ENCODE results near the gene OSGIN1. TPM values are rescaled to one million over a fixed set of nuclear protein-coding genes. Genes with fewer than 3 reads are reported as not detected.
A peak's percentile ranks its signal among the peaks of the same experiment; 100 is the strongest.

Gene OSGIN1
- total RNA-seq, 2 experiments from 2014 or later = 0.24 to 0.26 TPM

- H3K9me3 Mint-ChIP-seq (ENCODE audit: insufficient read depth) = no peaks in the 10 kb centered on the region
- ATAC-seq = no peak
- CTCF ChIA-PET = no interaction called here
- peaks cover 2% of the 10 kb centered on the region for H3K36me3 Mint-ChIP-seq (ENCODE audit: low read depth)
- POLR2A ChIA-PET = no interaction called here
- H3K27me3 Mint-ChIP-seq (ENCODE audit: low read depth) = peaks cover 47% of the 10 kb centered on the region
- peaks cover 8% of the 10 kb centered on the region for H3K4me1 Mint-ChIP-seq (ENCODE audit: low read depth)
- H3K4me3 Mint-ChIP-seq = no peak overlapping the region
- H3K27ac Mint-ChIP-seq = no peak overlapping the region
- DNase-seq = no peak
Observed at GRCh38 chr16:83992624-83993023, 39.6 kb downstream of the OSGIN1 start.

GRCh38 chr16:83994087-83994486 lies 41.0 kb downstream of the OSGIN1 start:
- H3K27me3 Mint-ChIP-seq (ENCODE audit: low read depth) = peaks cover 37% of the 10 kb centered on the region
- no peaks in the 10 kb centered on the region for H3K9me3 Mint-ChIP-seq (ENCODE audit: insufficient read depth)
- POLR2A ChIA-PET = no interaction called here
- no peak overlapping the region for H3K4me3 Mint-ChIP-seq
- no peak overlapping the region for H3K27ac Mint-ChIP-seq
- peak; percentile 25 for DNase-seq
- H3K36me3 Mint-ChIP-seq (ENCODE audit: low read depth) = peaks cover 2% of the 10 kb centered on the region
- CTCF ChIA-PET = no interaction called here
- peak; percentile 42 for ATAC-seq
- peaks cover 8% of the 10 kb centered on the region for H3K4me1 Mint-ChIP-seq (ENCODE audit: low read depth)

- DNase-seq (no peak), ATAC-seq (no peak)
- peaks cover 2% of the 10 kb centered on the region for H3K36me3 Mint-ChIP-seq (ENCODE audit: low read depth)
- ChIA-PET CTCF (no interaction called here), POLR2A (no interaction called here)
- H3K27me3 Mint-ChIP-seq (ENCODE audit: low read depth) = peaks cover 33% of the 10 kb centered on the region
- peak overlapping the region; percentile 28 for H3K27ac Mint-ChIP-seq
- no peak overlapping the region for H3K4me3 Mint-ChIP-seq
- peaks cover 8% of the 10 kb centered on the region for H3K4me1 Mint-ChIP-seq (ENCODE audit: low read depth)
- no peaks in the 10 kb centered on the region for H3K9me3 Mint-ChIP-seq (ENCODE audit: insufficient read depth)
Observed at GRCh38 chr16:83994703-83995102, 41.7 kb downstream of the OSGIN1 start.

GRCh38 chr16:83995754-83996153 lies 42.7 kb downstream of the OSGIN1 start:
- H3K9me3 Mint-ChIP-seq (ENCODE audit: insufficient read depth) = no peaks in the 10 kb centered on the region
- ChIA-PET CTCF (interaction anchor here (0.6 kb wide), 1 partner anchor 89 kb away, joined by 4 read pairs; no protein-coding TSS in a partner anchor), POLR2A (no interaction called here)
- H3K36me3 Mint-ChIP-seq (ENCODE audit: low read depth) = peaks cover 2% of the 10 kb centered on the region
- H3K4me1 Mint-ChIP-seq (ENCODE audit: low read depth) = peaks cover 8% of the 10 kb centered on the region
- ATAC-seq = peak; percentile 71
- peaks cover 28% of the 10 kb centered on the region for H3K27me3 Mint-ChIP-seq (ENCODE audit: low read depth)
- H3K4me3 Mint-ChIP-seq = no peak overlapping the region
- DNase-seq = peak; percentile 26
- H3K27ac Mint-ChIP-seq = no peak overlapping the region

GRCh38 chr16:83996481-83997252 lies 43.6 kb downstream of the OSGIN1 start:
- no peak for DNase-seq
- ChIA-PET CTCF (no interaction called here), POLR2A (no interaction called here)
- no peak for ATAC-seq
- Mint-ChIP-seq H3K4me3 (no peak overlapping the region), H3K9me3 (ENCODE audit: insufficient read depth) (no peaks in the 10 kb centered on the region), H3K36me3 (ENCODE audit: low read depth) (peaks cover 2% of the 10 kb centered on the region), H3K27me3 (ENCODE audit: low read depth) (peaks cover 28% of the 10 kb centered on the region), H3K4me1 (ENCODE audit: low read depth) (peaks cover 8% of the 10 kb centered on the region), H3K27ac (no peak overlapping the region)

GRCh38 chr16:83998091-83998490 lies 45.1 kb downstream of the OSGIN1 start:
- ChIA-PET POLR2A (no interaction called here), CTCF (no interaction called here)
- DNase-seq = no peak
- H3K27ac Mint-ChIP-seq = no peak overlapping the region
- no peaks in the 10 kb centered on the region for H3K9me3 Mint-ChIP-seq (ENCODE audit: insufficient read depth)
- H3K4me1 Mint-ChIP-seq (ENCODE audit: low read depth) = peaks cover 8% of the 10 kb centered on the region
- H3K4me3 Mint-ChIP-seq = no peak overlapping the region
- ATAC-seq = no peak
- H3K36me3 Mint-ChIP-seq (ENCODE audit: low read depth) = no peaks in the 10 kb centered on the region
- peaks cover 25% of the 10 kb centered on the region for H3K27me3 Mint-ChIP-seq (ENCODE audit: low read depth)

- ATAC-seq (no peak), DNase-seq (no peak)
- no peak overlapping the region for H3K4me3 Mint-ChIP-seq
- ChIA-PET POLR2A (no interaction called here), CTCF (no interaction called here)
- no peaks in the 10 kb centered on the region for H3K4me1 Mint-ChIP-seq (ENCODE audit: low read depth)
- no peaks in the 10 kb centered on the region for H3K9me3 Mint-ChIP-seq (ENCODE audit: insufficient read depth)
- peaks cover 6% of the 10 kb centered on the region for H3K27me3 Mint-ChIP-seq (ENCODE audit: low read depth)
- no peaks in the 10 kb centered on the region for H3K36me3 Mint-ChIP-seq (ENCODE audit: low read depth)
- H3K27ac Mint-ChIP-seq = no peak overlapping the region
Observed at GRCh38 chr16:84000989-84001642, 48.1 kb downstream of the OSGIN1 start.

- Mint-ChIP-seq H3K36me3 (ENCODE audit: low read depth) (no peaks in the 10 kb centered on the region), H3K4me3 (no peak overlapping the region), H3K27ac (no peak overlapping the region), H3K27me3 (ENCODE audit: low read depth) (peaks cover 2% of the 10 kb centered on the region), H3K4me1 (ENCODE audit: low read depth) (no peaks in the 10 kb centered on the region), H3K9me3 (ENCODE audit: insufficient read depth) (no peaks in the 10 kb centered on the region)
- no peak for ATAC-seq
- DNase-seq = no peak
- CTCF ChIA-PET = no interaction called here
- POLR2A ChIA-PET = no interaction called here
Observed at GRCh38 chr16:84001726-84002125, 48.7 kb downstream of the OSGIN1 start.

GRCh38 chr16:84003038-84003437 lies 50.0 kb downstream of the OSGIN1 start:
- CTCF ChIA-PET = no interaction called here
- ATAC-seq (no peak), DNase-seq (no peak)
- H3K27ac Mint-ChIP-seq = no peak overlapping the region
- POLR2A ChIA-PET = interaction anchor here (0.6 kb wide), 1 partner anchor 115 kb away, joined by 3 read pairs; no protein-coding TSS in a partner anchor
- H3K36me3 Mint-ChIP-seq (ENCODE audit: low read depth) = no peaks in the 10 kb centered on the region
- H3K9me3 Mint-ChIP-seq (ENCODE audit: insufficient read depth) = no peaks in the 10 kb centered on the region
- no peaks in the 10 kb centered on the region for H3K4me1 Mint-ChIP-seq (ENCODE audit: low read depth)
- H3K27me3 Mint-ChIP-seq (ENCODE audit: low read depth) = peaks cover 2% of the 10 kb centered on the region
- no peak overlapping the region for H3K4me3 Mint-ChIP-seq

GRCh38 chr16:84004442-84004841 lies 51.4 kb downstream of the OSGIN1 start:
- Mint-ChIP-seq H3K27me3 (ENCODE audit: low read depth) (peaks cover 2% of the 10 kb centered on the region), H3K9me3 (ENCODE audit: insufficient read depth) (no peaks in the 10 kb centered on the region), H3K4me1 (ENCODE audit: low read depth) (no peaks in the 10 kb centered on the region), H3K27ac (no peak overlapping the region), H3K36me3 (ENCODE audit: low read depth) (no peaks in the 10 kb centered on the region), H3K4me3 (no peak overlapping the region)
- DNase-seq = no peak
- ATAC-seq = no peak
- CTCF ChIA-PET = no interaction called here
- POLR2A ChIA-PET = no interaction called here

GRCh38 chr16:84005391-84005790 lies 52.4 kb downstream of the OSGIN1 start:
- H3K4me3 Mint-ChIP-seq = no peak overlapping the region
- POLR2A ChIA-PET = no interaction called here
- no peaks in the 10 kb centered on the region for H3K4me1 Mint-ChIP-seq (ENCODE audit: low read depth)
- H3K27me3 Mint-ChIP-seq (ENCODE audit: low read depth) = peaks cover 2% of the 10 kb centered on the region
- H3K27ac Mint-ChIP-seq = no peak overlapping the region
- DNase-seq (no peak), ATAC-seq (no peak)
- CTCF ChIA-PET = interaction anchor here (1.1 kb wide), 1 partner anchor 182 kb away, joined by 3 read pairs; the partner anchor contains the start of gene TAF1C
- no peaks in the 10 kb centered on the region for H3K9me3 Mint-ChIP-seq (ENCODE audit: insufficient read depth)
- H3K36me3 Mint-ChIP-seq (ENCODE audit: low read depth) = no peaks in the 10 kb centered on the region

GRCh38 chr16:84007520-84007919 lies 54.5 kb downstream of the OSGIN1 start:
- ChIA-PET CTCF (no interaction called here), POLR2A (no interaction called here)
- Mint-ChIP-seq H3K27ac (no peak overlapping the region), H3K4me3 (no peak overlapping the region), H3K4me1 (ENCODE audit: low read depth) (no peaks in the 10 kb centered on the region), H3K36me3 (ENCODE audit: low read depth) (no peaks in the 10 kb centered on the region), H3K27me3 (ENCODE audit: low read depth) (peaks cover 2% of the 10 kb centered on the region), H3K9me3 (ENCODE audit: insufficient read depth) (no peaks in the 10 kb centered on the region)
- DNase-seq = no peak
- ATAC-seq = no peak

Data from activated CD8-positive, alpha-beta T cell treated with anti-CD3 and anti-CD28 coated beads, Interleukin-2, amount 10 ng/mL, durations not matched to agents 7 days and 5 days (primary cell).